GM10847 (cell line): ENCODE data around the gene RRAGC.

Experiments
- POLR2A ChIP-seq: IDR thresholded peaks from 2 replicates; pipeline ENCODE4 v1.6.1; 2011; ENCODE audit not compliant: insufficient read length; ENCODE audit errors: extremely low read depth

The RRAGC gene

DNA sequence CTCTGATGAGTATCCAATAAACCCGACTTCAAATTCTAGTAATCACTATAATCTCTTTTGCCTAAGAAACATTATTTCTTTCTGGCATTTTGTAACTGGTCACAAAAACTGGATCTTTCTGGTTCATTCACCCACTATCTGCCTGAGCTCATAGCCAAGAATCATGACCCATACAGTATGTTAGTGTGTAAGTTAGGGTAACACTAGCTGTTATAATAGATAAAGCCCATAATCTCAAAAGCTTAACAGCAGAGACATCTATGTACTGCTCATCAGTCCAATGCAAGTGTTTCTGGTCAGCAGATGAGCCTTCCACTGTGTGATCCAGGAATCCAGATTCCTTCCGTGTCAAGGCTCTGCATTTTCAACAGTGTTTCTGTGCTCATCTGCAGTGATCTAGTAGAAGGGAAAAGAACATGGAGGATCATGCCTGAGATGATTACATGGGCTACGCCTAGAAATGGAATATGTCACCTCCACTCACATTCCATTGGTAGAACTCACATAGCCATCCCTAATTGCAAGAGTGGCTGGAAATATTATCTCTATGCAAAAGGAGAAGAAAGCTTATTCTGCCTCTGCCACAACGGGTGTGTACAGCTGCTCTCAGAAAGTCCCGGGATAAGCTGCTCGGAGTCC, 27.7 kb downstream of the RRAGC start:
- no peak for TF ChIP-seq POLR2A

DNA sequence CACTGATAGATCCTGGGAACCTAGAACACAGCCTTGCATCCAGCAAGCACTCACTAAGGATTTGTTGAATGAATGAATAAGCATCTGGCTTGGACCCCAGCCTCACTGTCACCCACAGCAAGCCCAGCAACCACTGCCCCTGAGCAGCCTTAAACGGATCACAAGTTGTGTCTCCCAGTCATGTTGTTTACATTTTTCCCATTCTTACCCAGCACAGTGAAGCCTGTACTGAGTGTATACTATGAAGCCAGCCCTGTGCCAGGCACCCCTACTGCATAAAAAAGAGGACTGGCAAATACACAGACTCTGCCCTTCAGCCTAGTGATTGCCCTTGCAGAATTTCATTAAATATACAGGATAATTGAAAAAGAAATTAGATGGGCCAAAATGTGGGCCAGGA, 30.2 kb downstream of the RRAGC start:
- no peak for TF ChIP-seq POLR2A

GRCh38 chr1:38827318-38827717, 32.3 kb downstream of the RRAGC start:
- TF ChIP-seq POLR2A: no peak

- TF ChIP-seq POLR2A: no peak
Observed at GRCh38 chr1:38826886-38827285, 32.7 kb downstream of the RRAGC start.

GRCh38 chr1:38826262-38826661, 33.3 kb downstream of the RRAGC start:
- TF ChIP-seq POLR2A: no peak

- TF ChIP-seq POLR2A: no peak
Observed at GRCh38 chr1:38820860-38821259, 38.7 kb downstream of the RRAGC start.

DNA sequence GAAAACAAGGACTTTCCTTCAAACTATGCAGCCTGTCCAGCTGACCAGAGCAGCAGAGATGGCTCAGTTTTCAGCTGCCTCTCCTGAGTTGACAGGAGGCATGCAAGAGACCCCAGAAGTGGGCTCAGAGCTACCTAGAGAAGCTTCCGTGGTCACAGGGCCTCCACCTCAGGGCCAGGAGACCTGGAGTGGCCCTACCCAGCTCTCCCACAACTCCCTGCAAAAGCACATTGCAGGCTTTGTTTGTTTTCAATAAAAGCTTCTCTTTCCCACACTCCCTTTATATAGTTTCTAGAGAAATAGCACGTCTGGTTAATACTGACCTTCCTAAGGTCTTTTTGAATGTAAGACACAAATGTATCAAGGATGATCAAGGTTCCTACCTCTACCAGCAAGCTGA, 40.1 kb downstream of the RRAGC start:
- no peak for TF ChIP-seq POLR2A

GRCh38 chr1:38819040-38819439, 40.5 kb downstream of the RRAGC start:
- no peak for TF ChIP-seq POLR2A

GRCh38 chr1:38818175-38818976, 41.2 kb downstream of the RRAGC start:
- no peak for TF ChIP-seq POLR2A

DNA sequence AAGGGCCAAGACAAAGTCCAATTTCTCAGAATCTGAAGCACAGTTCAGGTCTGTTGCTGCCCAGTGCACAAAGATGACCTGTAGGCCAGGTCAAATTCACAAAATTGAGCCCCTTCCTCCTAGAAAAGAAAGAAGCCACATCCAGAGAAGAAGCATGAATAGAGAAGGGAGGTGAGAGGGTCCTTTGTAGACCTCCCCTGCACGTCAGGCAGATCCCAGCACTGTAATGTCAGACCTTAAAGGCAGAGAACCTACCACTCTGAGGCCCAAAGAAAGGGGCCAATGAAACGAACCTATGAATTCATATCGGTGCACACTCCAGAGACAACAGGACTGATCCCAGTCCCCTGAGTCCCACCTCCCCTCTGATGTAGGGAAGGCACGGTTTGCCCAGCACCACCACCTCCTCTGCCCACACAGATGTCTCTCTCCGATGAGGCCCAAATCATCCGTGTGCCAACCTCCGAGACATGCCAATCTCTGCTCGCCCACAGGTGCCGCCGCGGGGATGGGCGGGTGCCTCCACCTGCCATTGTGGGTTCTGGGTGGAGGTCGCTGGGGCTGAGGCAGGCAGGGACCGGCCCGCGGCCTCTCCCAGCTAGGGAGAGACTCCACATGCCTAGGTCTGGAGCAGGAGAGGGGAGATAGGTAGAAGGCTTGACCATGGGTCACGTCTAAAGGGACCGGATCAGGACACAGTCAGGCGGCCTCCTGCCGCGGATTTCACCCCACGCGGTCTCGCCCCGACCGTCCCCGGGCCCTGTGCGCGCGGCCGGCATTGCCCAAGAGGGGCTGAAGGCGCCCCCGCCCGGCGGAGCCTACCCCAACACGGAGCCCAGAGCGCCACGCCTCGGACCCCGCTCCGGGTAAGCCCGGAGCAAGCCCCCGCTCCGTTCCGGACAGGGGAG, 42.1 kb downstream of the RRAGC start:
- TF ChIP-seq POLR2A: no peak

- no peak for TF ChIP-seq POLR2A
Observed at GRCh38 chr1:38815903-38816627, 43.5 kb downstream of the RRAGC start.

DNA sequence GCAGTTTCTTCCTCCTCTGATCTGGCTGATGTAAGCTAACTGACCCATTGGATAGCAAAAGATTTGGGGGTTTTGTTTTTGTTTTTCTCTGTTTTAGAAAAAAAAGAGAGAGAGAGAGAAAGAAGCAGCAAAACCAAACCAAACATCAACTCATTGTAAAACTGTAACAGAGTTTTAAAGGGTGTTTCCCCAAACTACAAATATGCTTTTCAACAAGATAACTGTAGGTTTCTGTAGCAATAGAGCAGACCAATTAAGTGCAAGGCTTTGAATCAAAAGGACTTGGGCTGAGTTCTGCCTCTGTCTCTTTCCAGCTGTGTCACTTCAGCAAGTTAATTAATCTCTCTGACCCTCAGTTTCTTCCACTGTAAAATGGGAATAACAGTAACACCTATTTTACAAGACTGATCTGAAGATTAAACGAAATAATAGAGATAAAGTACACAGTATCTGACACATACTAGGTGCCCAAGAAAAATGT, 44.5 kb downstream of the RRAGC start:
- TF ChIP-seq POLR2A: no peak

DNA sequence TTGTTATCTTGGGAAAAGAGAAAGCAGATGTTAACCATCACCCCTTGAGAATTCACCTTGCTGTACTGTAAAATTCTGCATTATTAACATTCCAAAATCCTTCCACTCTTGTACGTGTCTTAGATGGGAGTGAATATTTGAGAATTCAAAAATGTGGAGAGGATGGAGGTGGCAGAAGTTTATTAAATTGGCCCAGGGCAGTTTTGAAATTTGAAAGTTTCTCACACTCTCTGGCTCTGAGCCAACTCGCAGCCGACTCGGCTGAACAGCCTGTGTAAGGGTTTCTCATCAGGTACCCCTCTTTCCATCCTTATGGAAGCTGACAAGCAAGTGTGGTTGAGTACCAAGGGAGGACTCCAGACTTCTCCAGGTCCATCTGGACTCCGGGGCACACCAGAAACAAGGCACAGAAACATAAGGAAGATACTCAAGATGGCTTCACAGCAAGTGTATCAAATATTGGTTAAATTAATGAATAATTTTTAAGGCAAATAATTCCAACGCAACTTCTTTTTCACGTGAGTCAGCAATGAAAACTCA, 45.1 kb downstream of the RRAGC start:
- no peak for TF ChIP-seq POLR2A

GRCh38 chr1:38812981-38813380, 46.6 kb downstream of the RRAGC start:
- no peak for TF ChIP-seq POLR2A

DNA sequence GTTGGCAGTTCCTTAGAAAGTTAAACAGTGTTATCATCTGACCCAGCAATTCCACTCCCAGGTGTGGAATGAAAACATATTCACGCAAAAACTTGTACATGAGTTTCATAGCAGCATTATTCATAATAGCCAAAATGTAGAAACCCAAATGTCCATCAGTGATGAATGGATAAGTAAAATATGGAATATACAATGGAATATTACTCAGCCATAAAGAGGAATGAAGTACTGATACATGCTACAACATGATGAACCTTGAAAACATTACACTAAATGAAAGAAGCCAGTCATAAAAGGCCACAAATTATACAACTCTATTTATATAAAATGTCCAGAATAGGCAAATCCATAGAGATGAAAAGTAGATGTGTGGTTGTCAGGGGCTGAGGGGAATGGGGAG, 53.5 kb downstream of the RRAGC start:
- no peak for TF ChIP-seq POLR2A

GRCh38 chr1:38805036-38805435, 54.5 kb downstream of the RRAGC start:
- no peak for TF ChIP-seq POLR2A
